WERI-Rb-1 (cell line): ENCODE results near the gene SLC5A5.

Experiments used
- DNase-seq: peaks from one replicate; pipeline ENCODE4 v3.0.0-alpha.2; 2020
- H3K27ac ChIP-seq: fragments of 250-450 bp; sonication (Bioruptor Pico); 2 replicates; pipeline ENCODE4 v1.5.1; 2020; ENCODE audit warnings: mild to moderate bottlenecking, moderate library complexity
- H3K27me3 ChIP-seq: fragments of 250-450 bp; sonication (Bioruptor Pico); 2 replicates; pipeline ENCODE4 v1.5.1; 2021; ENCODE audit warnings: mild to moderate bottlenecking, low read depth, moderate library complexity; ENCODE audit not compliant: insufficient read depth, severe bottlenecking
- H3K36me3 ChIP-seq: fragments of 250-450 bp; sonication (Bioruptor Pico); 2 replicates; pipeline ENCODE4 v1.5.1; 2020; ENCODE audit warnings: mild to moderate bottlenecking, moderate library complexity
- H3K4me3 ChIP-seq: 2 replicates; pipeline ENCODE4 v1.5.1; 2011; ENCODE audit warnings: low read depth, mild to moderate bottlenecking, control low read depth, low read length
- H3K9me3 ChIP-seq: fragments of 250-450 bp; sonication (Bioruptor Pico); 2 replicates; pipeline ENCODE4 v1.5.1; 2021; ENCODE audit warnings: mild to moderate bottlenecking, moderate library complexity; ENCODE audit not compliant: severe bottlenecking
- CTCF ChIP-seq: IDR thresholded peaks from 2 replicates; pipeline ENCODE4 v1.5.1; 2011; ENCODE audit warnings: low read depth, mild to moderate bottlenecking, control low read depth, inconsistent platforms, low read length

SLC5A5 gene

DNA sequence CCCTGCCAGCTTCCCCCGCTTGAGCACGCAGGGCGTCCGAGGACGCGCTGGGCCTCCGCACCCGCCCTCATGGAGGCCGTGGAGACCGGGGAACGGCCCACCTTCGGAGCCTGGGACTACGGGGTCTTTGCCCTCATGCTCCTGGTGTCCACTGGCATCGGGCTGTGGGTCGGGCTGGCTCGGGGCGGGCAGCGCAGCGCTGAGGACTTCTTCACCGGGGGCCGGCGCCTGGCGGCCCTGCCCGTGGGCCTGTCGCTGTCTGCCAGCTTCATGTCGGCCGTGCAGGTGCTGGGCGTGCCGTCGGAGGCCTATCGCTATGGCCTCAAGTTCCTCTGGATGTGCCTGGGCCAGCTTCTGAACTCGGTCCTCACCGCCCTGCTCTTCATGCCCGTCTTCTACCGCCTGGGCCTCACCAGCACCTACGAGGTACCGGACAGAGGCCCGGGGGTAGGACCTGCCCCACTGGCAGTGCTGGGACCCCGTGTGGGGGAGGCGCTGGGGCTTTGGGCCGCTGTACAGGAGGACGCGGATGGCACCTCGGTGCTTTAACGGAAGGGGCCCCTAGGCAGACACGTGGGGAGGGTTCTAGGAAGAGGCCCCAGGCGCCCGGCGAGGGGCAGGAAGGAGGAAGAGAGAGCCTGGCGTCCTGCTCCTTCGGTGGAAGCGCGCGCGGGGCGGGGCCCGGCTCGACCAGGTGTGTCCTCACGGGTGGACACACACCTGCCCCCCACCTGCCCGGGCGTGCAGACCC, 681 bp downstream of the SLC5A5 start:
- Histone ChIP-seq H3K27ac (no peak overlapping the region), H3K36me3 (no peaks in the 10 kb centered on the region), H3K27me3 (no peaks in the 10 kb centered on the region), H3K9me3 (no peaks in the 10 kb centered on the region), H3K4me3 (no peak overlapping the region)
- no peak for TF ChIP-seq CTCF
- no peak for DNase-seq

- no peaks in the 10 kb centered on the region for H3K36me3 ChIP-seq
- H3K9me3 ChIP-seq, result no peaks in the 10 kb centered on the region
- H3K4me3 ChIP-seq, result no peak overlapping the region
- DNase-seq, result peak; percentile 30
- no peak overlapping the region for H3K27ac ChIP-seq
- TF ChIP-seq CTCF, result no peak
- no peaks in the 10 kb centered on the region for H3K27me3 ChIP-seq
Measured at GRCh38 chr19:17873786-17874757, 2.3 kb downstream of the SLC5A5 start.

GRCh38 chr19:17874758-17875135, 3.0 kb downstream of the SLC5A5 start:
- H3K36me3 ChIP-seq, result no peaks in the 10 kb centered on the region
- H3K9me3 ChIP-seq, result no peaks in the 10 kb centered on the region
- H3K27me3 ChIP-seq, result no peaks in the 10 kb centered on the region
- no peak for TF ChIP-seq CTCF
- H3K27ac ChIP-seq, result no peak overlapping the region
- DNase-seq, result no peak
- no peak overlapping the region for H3K4me3 ChIP-seq

GRCh38 chr19:17877696-17878095, 6.0 kb downstream of the SLC5A5 start:
- no peak overlapping the region for H3K4me3 ChIP-seq
- no peak overlapping the region for H3K27ac ChIP-seq
- no peaks in the 10 kb centered on the region for H3K27me3 ChIP-seq
- DNase-seq, result no peak
- H3K9me3 ChIP-seq, result no peaks in the 10 kb centered on the region
- no peaks in the 10 kb centered on the region for H3K36me3 ChIP-seq
- TF ChIP-seq CTCF, result no peak

GRCh38 chr19:17879466-17879865, 7.7 kb downstream of the SLC5A5 start:
- DNase-seq, result no peak
- Histone ChIP-seq H3K4me3 (no peak overlapping the region), H3K9me3 (no peaks in the 10 kb centered on the region), H3K36me3 (no peaks in the 10 kb centered on the region), H3K27me3 (no peaks in the 10 kb centered on the region), H3K27ac (no peak overlapping the region)
- TF ChIP-seq CTCF, result no peak
